ENCODE results near the gene CHRNA9.
"Not testable (repeated sequence)": the region's sequence is repeated elsewhere in the genome, so short reads cannot be mapped to it uniquely, and the experiment has no call there.

CHRNA9 gene

GRCh38 chr4:40392241-40392640 is 57.1 kb downstream of the CHRNA9 start:
- DNase-seq, result not testable (repeated sequence)

GRCh38 chr4:40394236-40394635 is 59.1 kb downstream of the CHRNA9 start:
- no peak for DNase-seq

DNA sequence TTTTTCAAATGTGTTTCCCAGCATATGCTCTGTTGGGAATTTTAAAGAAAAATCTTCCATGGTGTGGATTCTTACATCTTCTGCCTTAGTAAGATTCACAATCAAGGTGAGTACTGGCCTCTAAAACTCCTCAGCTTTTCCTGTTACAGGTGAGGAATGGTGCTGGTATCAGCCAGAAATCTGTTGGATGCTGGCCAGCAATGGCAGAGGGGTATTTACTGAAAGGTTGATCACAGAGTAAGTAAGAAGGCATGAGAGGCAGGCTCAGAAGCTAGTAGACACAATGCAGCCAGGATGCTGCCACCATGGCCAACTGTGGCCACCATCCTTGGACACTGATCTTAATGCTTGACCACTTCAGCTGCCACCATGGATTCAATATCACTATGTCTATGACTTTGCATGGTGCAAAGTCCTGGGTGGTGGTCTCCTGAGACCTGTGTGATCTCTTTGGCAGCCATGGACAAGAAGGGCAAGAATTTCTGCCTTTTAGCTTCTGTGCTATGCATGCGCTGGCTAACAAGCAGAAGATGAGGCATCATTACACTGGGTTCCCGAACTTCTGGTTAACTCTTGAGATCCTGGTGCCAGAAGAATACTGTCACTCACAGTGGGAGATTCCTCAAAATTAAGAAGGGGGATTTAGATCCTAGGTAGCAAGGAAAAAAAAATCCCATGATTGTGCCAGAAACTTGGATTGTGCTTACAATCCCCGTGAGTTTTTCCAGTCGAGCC is 60.2 kb downstream of the CHRNA9 start:
- DNase-seq, result no peak

DNA sequence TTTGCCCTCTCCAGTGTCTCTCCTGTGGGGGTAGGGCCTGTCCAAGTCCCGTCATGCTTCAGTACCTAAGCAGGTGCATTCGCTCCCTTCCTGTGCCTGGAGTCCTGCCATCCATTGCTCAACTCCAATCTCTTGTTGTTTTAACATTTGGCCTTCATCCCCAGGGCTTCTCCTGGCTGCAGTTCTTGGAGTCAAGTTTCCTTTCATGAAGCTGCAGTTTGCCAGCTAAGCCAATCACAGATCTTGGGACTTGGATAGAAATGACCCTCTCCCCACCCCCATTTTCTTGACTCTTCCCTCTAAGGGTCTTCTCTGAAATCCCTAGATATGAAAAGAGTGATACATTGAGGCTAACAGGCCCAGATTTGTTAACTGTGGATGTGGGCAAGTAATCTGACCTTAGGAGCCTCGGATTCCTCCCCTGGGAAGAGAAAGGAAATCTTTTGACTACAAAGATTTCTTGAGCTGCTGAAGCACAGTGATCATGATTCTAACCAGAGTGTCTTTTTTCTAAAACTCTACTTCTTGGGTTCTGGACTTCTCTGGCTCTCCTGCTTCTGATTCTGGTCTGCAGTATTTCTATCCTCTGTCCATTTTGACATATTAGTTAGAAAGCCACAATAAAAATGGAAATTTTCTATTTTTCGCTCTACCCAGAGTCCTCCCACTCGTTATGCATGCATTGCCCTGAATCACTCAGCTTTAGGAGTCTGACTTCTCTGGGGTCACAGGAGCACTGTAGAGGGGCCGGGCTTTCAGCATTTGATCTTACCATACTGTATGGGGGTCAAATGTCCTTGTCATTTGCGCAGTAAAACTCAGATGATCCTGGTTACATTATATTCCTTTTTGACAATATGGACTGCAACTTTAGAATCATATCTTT is 61.0 kb downstream of the CHRNA9 start:
- no peak for DNase-seq

GRCh38 chr4:40399578-40399977 is 64.4 kb downstream of the CHRNA9 start:
- DNase-seq, result no peak

GRCh38 chr4:40401096-40401495 is 66.0 kb downstream of the CHRNA9 start:
- no peak for DNase-seq

DNA sequence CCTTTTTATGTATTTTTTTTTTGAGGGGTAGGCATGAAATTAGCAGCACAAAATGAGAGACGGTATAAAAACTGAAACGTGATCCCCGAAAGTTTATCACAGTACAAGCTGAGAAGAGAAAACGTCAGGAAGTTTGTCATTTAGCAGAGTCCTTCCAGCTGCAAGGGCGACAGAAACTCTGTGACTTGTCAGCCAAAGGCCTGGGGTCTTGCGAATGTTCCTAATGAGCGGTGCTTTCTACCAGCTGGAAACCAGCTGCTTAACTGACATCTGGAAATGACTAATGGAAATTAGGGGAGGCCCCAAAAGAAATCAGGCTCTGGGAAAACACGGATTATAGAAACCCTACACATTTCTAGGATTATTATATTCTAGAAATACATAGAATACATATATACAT is 66.5 kb downstream of the CHRNA9 start:
- DNase-seq, result no peak

- DNase-seq, result no peak
These were observed 67.4 kb downstream of the CHRNA9 start for GRCh38 chr4:40402556-40402955.

DNA sequence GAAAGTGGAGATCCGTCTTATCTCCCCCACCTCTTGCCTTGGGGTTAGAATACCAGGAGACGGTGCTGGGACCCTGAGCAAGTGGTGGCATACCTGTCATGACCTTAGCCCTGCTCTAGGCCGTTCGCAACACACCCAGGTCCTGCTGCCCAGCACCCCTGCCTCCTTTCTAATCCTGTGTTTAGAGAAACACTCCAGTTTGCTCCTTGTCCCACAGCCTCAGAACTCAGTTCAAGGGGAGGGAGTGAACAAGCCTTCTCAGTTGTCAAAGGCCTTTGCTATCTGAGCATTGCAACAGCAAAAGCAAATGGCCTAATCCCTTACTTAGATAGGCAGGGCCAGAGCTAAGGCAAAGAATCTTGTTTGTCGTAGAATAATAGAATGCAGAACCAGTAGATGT is 67.9 kb downstream of the CHRNA9 start:
- no peak for DNase-seq
